Esophagus muscularis mucosa (tissue), 4 donors: Measurements from ENCODE around the gene HNRNPA1. TPM values are rescaled to one million over a fixed set of nuclear protein-coding genes. Genes with fewer than 3 reads are reported as not detected.
A peak's percentile ranks its signal among the peaks of the same experiment; 100 is the strongest.
"Not testable (repeated sequence)": the region's sequence is repeated elsewhere in the genome, so short reads cannot be mapped to it uniquely, and the experiment has no call there.

Experiments used
- DNase-seq: peaks from one replicate; pipeline ENCODE4 v3.0.0-alpha.2; 2017; ENCODE audit errors: extremely low spot score
- H3K27ac ChIP-seq, 4 donors: fragments of 200-600 bp; sonication (generic); replicated peaks in 1 of 4; 1 replicate in 3 of 4; 2 replicates in 1 of 4; pipeline ENCODE4 v1.5.1; 2016 to 2019; ENCODE audit warnings: mild to moderate bottlenecking in 1 of 4
- H3K27me3 ChIP-seq, 4 donors: fragments of 200-600 bp; sonication (generic); one replicate each; pipeline versions ENCODE4 v1.5.1 to v1.6.0; 2016 to 2019
- H3K36me3 ChIP-seq, 4 donors: fragments of 200-600 bp; sonication (generic); one replicate each; pipeline ENCODE4 v1.5.1; 2016 to 2019
- H3K4me1 ChIP-seq, 4 donors: fragments of 200-600 bp; sonication (generic); one replicate each; pipeline ENCODE4 v1.5.1; 2016 to 2019
- H3K4me3 ChIP-seq, 4 donors: fragments of 200-600 bp; sonication (generic); 1 replicate in 2 of 4; 2 replicates in 2 of 4; pipeline ENCODE4 v1.5.1; 2016 to 2019; ENCODE audit warnings: mild to moderate bottlenecking in 4 of 4, moderate library complexity in 1 of 4
- H3K9me3 ChIP-seq, 4 donors: fragments of 200-600 bp; sonication (generic); 1 replicate in 3 of 4; 2 replicates in 1 of 4; pipeline ENCODE4 v1.5.1; 2016 to 2019
- EP300 ChIP-seq: sonication (generic); formaldehyde crosslinking; IDR thresholded peaks from one replicate; pipeline ENCODE4 v1.6.1; 2017; ENCODE audit warnings: antibody characterized with exemption
- POLR2A ChIP-seq: fragments of 450-650 bp; IDR thresholded peaks from one replicate; pipeline ENCODE4 v1.6.1; 2017; ENCODE audit warnings: antibody characterized with exemption, moderate library complexity, mild to moderate bottlenecking, low read depth
- POLR2AphosphoS5 ChIP-seq, 2 donors: sonication (generic); formaldehyde crosslinking; IDR thresholded peaks; one replicate each; pipeline ENCODE4 v1.6.1; 2017; ENCODE audit warnings: antibody characterized with exemption in 2 of 2
- WGBS: methylation state at CpG from one replicate; pipeline ENCODE4 v1.1.5; 2018; 5-methylcytosine and 5-hydroxymethylcytosine counted together
- intact Hi-C: fragments of 100-400 bp; cut with DNase I; formaldehyde crosslinking; loops from one replicate; pipeline ENCODE4 v1.15.1; 2023
- total RNA-seq, 4 donors: library from RNA; depleted of rRNA; stranded (reverse); fragments of >200 nt; gene quantifications; one replicate each; pipeline versions ENCODE4 v1.1.0 to v1.2.1, GENCODE V29; 2016
- TF ChIP-seq, protein P1 (sequence below), 3 experiments: fragments of 200-600 bp in 2 of 3; fragments of 450-650 bp in 1 of 3; sonication (generic) in 2 of 3; IDR thresholded peaks; one replicate each; pipeline ENCODE4 v1.5.1; 2017 to 2019; ENCODE audit warnings: antibody characterized with exemption in 3 of 3, mild to moderate bottlenecking in 2 of 3, moderate library complexity in 1 of 3

Gene HNRNPA1
- total RNA-seq = 100 to 1,000 TPM; 216 to 368 (median 270) TPM

GRCh38 chr12:54280468-54281260 lies at the start of gene HNRNPA1:
Gene HNRNPA1, plus strand, starts transcription at chr12:54280726. Its CDS starts 82 bp downstream, at chr12:54280808.
- no peaks in the 10 kb centered on the region for H3K27me3 ChIP-seq
- peaks cover 21 to 46% (median 35%) of the 10 kb centered on the region in 4 donors for H3K36me3 ChIP-seq
- intact Hi-C loops = no loop called here
- TF ChIP-seq, protein P1, sequence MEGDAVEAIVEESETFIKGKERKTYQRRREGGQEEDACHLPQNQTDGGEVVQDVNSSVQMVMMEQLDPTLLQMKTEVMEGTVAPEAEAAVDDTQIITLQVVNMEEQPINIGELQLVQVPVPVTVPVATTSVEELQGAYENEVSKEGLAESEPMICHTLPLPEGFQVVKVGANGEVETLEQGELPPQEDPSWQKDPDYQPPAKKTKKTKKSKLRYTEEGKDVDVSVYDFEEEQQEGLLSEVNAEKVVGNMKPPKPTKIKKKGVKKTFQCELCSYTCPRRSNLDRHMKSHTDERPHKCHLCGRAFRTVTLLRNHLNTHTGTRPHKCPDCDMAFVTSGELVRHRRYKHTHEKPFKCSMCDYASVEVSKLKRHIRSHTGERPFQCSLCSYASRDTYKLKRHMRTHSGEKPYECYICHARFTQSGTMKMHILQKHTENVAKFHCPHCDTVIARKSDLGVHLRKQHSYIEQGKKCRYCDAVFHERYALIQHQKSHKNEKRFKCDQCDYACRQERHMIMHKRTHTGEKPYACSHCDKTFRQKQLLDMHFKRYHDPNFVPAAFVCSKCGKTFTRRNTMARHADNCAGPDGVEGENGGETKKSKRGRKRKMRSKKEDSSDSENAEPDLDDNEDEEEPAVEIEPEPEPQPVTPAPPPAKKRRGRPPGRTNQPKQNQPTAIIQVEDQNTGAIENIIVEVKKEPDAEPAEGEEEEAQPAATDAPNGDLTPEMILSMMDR (IDR thresholded peaks at IDR 0.05) = peak in 1 of 3 experiments; percentile 12
- peak; percentile 99 to 100 for TF ChIP-seq POLR2AphosphoS5 (IDR thresholded peaks at IDR 0.05)
- no peak for TF ChIP-seq EP300
- TF ChIP-seq POLR2A = peak; percentile 96
- DNase-seq = peak; percentile 99
- H3K27ac ChIP-seq = peak within 1 kb of the TSS; percentile 84 to 93 (median 92)
- no peaks in the 10 kb centered on the region for H3K9me3 ChIP-seq
- peaks cover 57 to 72% (median 71%) of the 10 kb centered on the region in 4 donors for H3K4me1 ChIP-seq
- H3K4me3 ChIP-seq = peak within 1 kb of the TSS; percentile 70 to 79 (median 74)
- WGBS = under 1% methylated on average over 47 of the region's 48 CpGs

DNA sequence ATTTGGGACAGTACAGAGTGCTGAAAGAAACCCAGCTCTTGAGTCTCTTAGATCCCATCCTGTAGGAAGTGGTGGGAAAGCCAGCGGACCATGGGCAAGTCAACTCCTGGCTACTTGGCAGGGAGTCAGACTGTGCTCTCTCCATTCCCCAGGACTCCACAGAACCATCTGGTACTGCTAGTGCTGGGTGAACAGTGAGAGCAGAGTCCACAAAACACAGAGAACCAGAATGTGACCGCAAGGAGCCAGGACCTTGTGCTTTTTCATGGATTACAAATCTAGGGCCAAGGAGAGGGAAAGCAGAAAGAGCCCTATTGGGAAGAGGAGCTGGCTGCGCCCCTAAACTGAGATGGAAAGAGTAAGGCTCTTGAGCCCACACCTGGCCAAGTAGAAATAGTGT lies 49.3 kb upstream of the HNRNPA1 start:
- H3K9me3 ChIP-seq, DNase-seq, H3K27ac ChIP-seq, H3K27me3 ChIP-seq, intact Hi-C loops, H3K4me3 ChIP-seq, H3K36me3 ChIP-seq: not testable (repeated sequence)
- WGBS = 97% methylated on average over 3 of the region's 3 CpGs
- H3K4me1 ChIP-seq = peaks cover 0 to 22% (median 16%) of the 10 kb centered on the region in 4 donors

DNA sequence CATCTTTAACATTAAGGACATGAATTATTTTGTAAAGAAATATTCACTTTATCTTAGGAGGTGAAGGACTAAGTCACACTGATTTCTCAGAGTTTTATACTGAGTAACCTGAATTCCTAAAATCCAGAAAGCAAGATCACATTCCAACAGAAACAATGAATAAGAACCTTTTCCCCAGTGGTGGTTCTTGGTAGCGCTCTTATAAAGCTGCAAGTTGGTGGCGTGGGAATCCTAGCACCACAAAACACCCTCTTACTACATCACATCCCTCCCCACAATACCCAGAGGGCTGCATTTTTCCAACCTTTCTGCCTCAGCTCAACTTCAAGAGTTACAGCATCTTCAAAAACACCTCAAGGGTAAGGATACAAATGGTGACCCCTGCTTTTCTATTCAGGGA lies 47.7 kb upstream of the HNRNPA1 start:
- Histone ChIP-seq H3K36me3 (peaks cover 0 to 3% (median 1%) of the 10 kb centered on the region in 4 donors), H3K27ac (no peak overlapping the region), H3K27me3 (no peaks in the 10 kb centered on the region), H3K4me1 (peaks cover 0 to 22% (median 16%) of the 10 kb centered on the region in 4 donors), H3K9me3 (no peaks in the 10 kb centered on the region), H3K4me3 (no peak overlapping the region)
- no peak for DNase-seq
- 91% methylated on average over 2 of the region's 2 CpGs for WGBS
- intact Hi-C loops = no loop called here
- TF ChIP-seq EP300 = no peak

- Histone ChIP-seq H3K4me3 (no peak overlapping the region), H3K36me3 (peaks cover 13 to 46% (median 41%) of the 10 kb centered on the region in 4 donors), H3K27ac (no peak overlapping the region), H3K9me3 (no peaks in the 10 kb centered on the region), H3K27me3 (no peaks in the 10 kb centered on the region), H3K4me1 (no peaks in the 10 kb centered on the region)
- TF ChIP-seq POLR2AphosphoS5 (IDR thresholded peaks at IDR 0.05) (no peak), EP300 (no peak), POLR2A (no peak)
- TF ChIP-seq, protein P1 (IDR thresholded peaks at IDR 0.05) = no peak
- WGBS = 100% methylated on average over 1 of the region's 1 CpG
- DNase-seq = no peak
- intact Hi-C loops = no loop called here
These were observed 42.0 kb upstream of the HNRNPA1 start for GRCh38 chr12:54238531-54238930.

- H3K4me3 ChIP-seq = no peak overlapping the region
- H3K27me3 ChIP-seq = no peaks in the 10 kb centered on the region
- intact Hi-C loops = no loop called here
- H3K36me3 ChIP-seq = peaks cover 17 to 57% (median 51%) of the 10 kb centered on the region in 4 donors
- TF ChIP-seq POLR2A = no peak
- TF ChIP-seq, protein P1 (IDR thresholded peaks at IDR 0.05) = no peak
- TF ChIP-seq POLR2AphosphoS5 (IDR thresholded peaks at IDR 0.05) = no peak
- no peak for TF ChIP-seq EP300
- H3K9me3 ChIP-seq = no peaks in the 10 kb centered on the region
- H3K4me1 ChIP-seq = no peaks in the 10 kb centered on the region
- H3K27ac ChIP-seq = no peak overlapping the region
- DNase-seq = no peak
These were observed 40.9 kb upstream of the HNRNPA1 start for GRCh38 chr12:54239620-54240019.
